IMR-90 (cell line): ENCODE data around the gene ADARB2. TPM values are rescaled to one million over a fixed set of nuclear protein-coding genes. Genes with fewer than 3 reads are reported as not detected.

Source experiments
- ATAC-seq: fragments of 200-7000 bp; cut with Tn5 transposase; 2 replicates; pipeline ENCODE4 v1.9.1; 2020; ENCODE audit warnings: low read depth, mild to moderate bottlenecking, moderate library complexity
- BruUV-seq: library from RNA; stranded (reverse); fragments of 400-500 nt; replicated peaks from 2 replicates; lab custom pipeline; 2021; lab: Mats Ljungman, UMichigan
- CTCF ChIA-PET: fragments of 300-600 bp; formaldehyde crosslinking; extraction: SDS; loops from one replicate; lab custom pipeline; 2021; ENCODE audit warnings: antibody characterized with exemption; lab: Yijun Ruan, JAX
- POLR2A ChIA-PET: fragments of 300-600 bp; sonication (Branson Sonifier 250); formaldehyde crosslinking; loops from one replicate; lab custom pipeline; 2022; ENCODE audit warnings: antibody characterized with exemption; ENCODE audit not compliant: unreplicated experiment; lab: Charles Lee
- DNase-seq: peaks from one replicate; pipeline ENCODE4 v3.0.0; 2013
- H2AFZ ChIP-seq: replicated peaks from 2 replicates; pipeline ENCODE3; 2013; ENCODE audit warnings: low read length, mild to moderate bottlenecking; ENCODE audit not compliant: poor library complexity
- H2AK5ac ChIP-seq: 2 replicates; pipeline ENCODE4 v1.6.1; 2013; ENCODE audit warnings: low read depth, low read length, inconsistent platforms
- H2AK9ac ChIP-seq: replicated peaks from 2 replicates; pipeline ENCODE3; 2013; ENCODE audit warnings: mild to moderate bottlenecking, low read depth, low read length, moderate library complexity; ENCODE audit not compliant: poor library complexity
- H2BK120ac ChIP-seq: 2 replicates; pipeline ENCODE4 v1.6.1; 2013; ENCODE audit warnings: low read depth, low read length, inconsistent platforms
- H2BK15ac ChIP-seq: 3 replicates; pipeline ENCODE4 v1.6.1; 2013; ENCODE audit warnings: low read depth, low read length, inconsistent platforms
- H2BK20ac ChIP-seq: 2 replicates; pipeline ENCODE4 v1.6.1; 2013; ENCODE audit warnings: low read depth, mild to moderate bottlenecking, inconsistent platforms, low read length, moderate library complexity
- H2BK5ac ChIP-seq: 2 replicates; pipeline ENCODE4 v1.6.1; 2013; ENCODE audit warnings: mild to moderate bottlenecking, low read depth, low read length, inconsistent platforms; ENCODE audit not compliant: poor library complexity, severe bottlenecking
- H3K14ac ChIP-seq: replicated peaks from 2 replicates; pipeline ENCODE4 v1.6.1; 2013; ENCODE audit warnings: low read depth, low read length, inconsistent platforms
- H3K18ac ChIP-seq: 2 replicates; pipeline ENCODE4 v1.6.1; 2013; ENCODE audit warnings: low read depth, low read length, control low read depth
- H3K23ac ChIP-seq: 2 replicates; pipeline ENCODE4 v1.6.1; 2013; ENCODE audit warnings: low read depth, low read length, inconsistent platforms
- H3K27ac ChIP-seq: 2 replicates; pipeline ENCODE4 v1.5.1; 2013; ENCODE audit warnings: mild to moderate bottlenecking, control low read depth, low read length; ENCODE audit not compliant: insufficient read depth
- H3K27me3 ChIP-seq: 2 replicates; pipeline ENCODE4 v1.6.1; 2013; ENCODE audit warnings: low read length; ENCODE audit not compliant: control insufficient read depth, insufficient read depth
- H3K36me3 ChIP-seq: 2 replicates; pipeline ENCODE4 v1.6.1; 2013; ENCODE audit warnings: low read length, mixed read lengths; ENCODE audit not compliant: control insufficient read depth, insufficient read depth
- H3K4ac ChIP-seq: 2 replicates; pipeline ENCODE4 v1.6.1; 2013; ENCODE audit warnings: low read depth, low read length, inconsistent platforms
- H3K4me1 ChIP-seq: 2 replicates; pipeline ENCODE4 v1.6.1; 2013; ENCODE audit warnings: low read length, mixed read lengths; ENCODE audit not compliant: control insufficient read depth, insufficient read depth
- H3K4me2 ChIP-seq: 2 replicates; pipeline ENCODE4 v1.6.1; 2013; ENCODE audit warnings: low read depth, mild to moderate bottlenecking, control low read depth, low read length, moderate library complexity
- H3K4me3 ChIP-seq: 2 replicates; pipeline ENCODE4 v1.5.1; 2013; ENCODE audit warnings: low read depth, mild to moderate bottlenecking, control low read depth, low read length, moderate library complexity; ENCODE audit not compliant: insufficient read depth
- H3K56ac ChIP-seq: 2 replicates; pipeline ENCODE4 v1.6.1; 2013; ENCODE audit warnings: low read length, inconsistent platforms; ENCODE audit not compliant: insufficient read depth; ENCODE audit errors: extremely low read depth
- H3K79me1 ChIP-seq, 2 experiments: 2 replicates each; pipeline ENCODE4 v1.6.1; 2013; ENCODE audit warnings: low read length in 2 of 2, inconsistent platforms in 1 of 2, low read depth in 1 of 2
- H3K9ac ChIP-seq: 2 replicates; pipeline ENCODE4 v1.6.1; 2013; ENCODE audit warnings: low read depth, low read length, control low read depth
- H3K9me1 ChIP-seq: 2 replicates; pipeline ENCODE4 v1.6.1; 2013; ENCODE audit warnings: low read length, inconsistent platforms; ENCODE audit not compliant: insufficient read depth
- H3K9me3 ChIP-seq: 2 replicates; pipeline ENCODE4 v1.6.1; 2013; ENCODE audit warnings: low read length; ENCODE audit not compliant: control insufficient read depth, insufficient read depth
- H4K20me1 ChIP-seq: 2 replicates; pipeline ENCODE4 v1.6.1; 2013; ENCODE audit warnings: low read length, inconsistent platforms; ENCODE audit not compliant: insufficient read depth
- H4K5ac ChIP-seq: 2 replicates; pipeline ENCODE4 v1.6.1; 2013; ENCODE audit warnings: mild to moderate bottlenecking, low read depth, low read length, control low read depth
- H4K8ac ChIP-seq, 2 experiments: 2 replicates each; pipeline ENCODE4 v1.6.1; 2013; ENCODE audit warnings: low read depth in 2 of 2, low read length in 2 of 2, control low read depth in 1 of 2, inconsistent platforms in 1 of 2
- H4K91ac ChIP-seq: 2 replicates; pipeline ENCODE4 v1.6.1; 2013; ENCODE audit warnings: low read depth, low read length, inconsistent platforms; ENCODE audit not compliant: insufficient read depth
- CEBPB ChIP-seq: IDR thresholded peaks from 2 replicates; pipeline ENCODE4 v1.6.1; 2012; ENCODE audit warnings: low read depth, low read length, improper control_type of control experiment
- FOS ChIP-seq: fragments of 150-350 bp; IDR thresholded peaks from 2 replicates; pipeline ENCODE4 v1.6.1; 2016; ENCODE audit warnings: low read depth, low read length
- MAFK ChIP-seq: IDR thresholded peaks from 2 replicates; pipeline ENCODE4 v1.6.1; 2012; ENCODE audit warnings: low read depth, low read length, improper control_type of control experiment
- MXI1 ChIP-seq: IDR thresholded peaks from 2 replicates; pipeline ENCODE4 v1.6.1; 2012; ENCODE audit warnings: low read depth, mild to moderate bottlenecking, low read length, moderate library complexity, borderline replicate concordance
- SMC3 ChIP-seq: fragments of 150-350 bp; IDR thresholded peaks from 2 replicates; pipeline ENCODE4 v1.6.1; 2016; ENCODE audit warnings: low read depth, mild to moderate bottlenecking, antibody characterized with exemption, low read length, moderate library complexity
- WGBS, 2 experiments: methylation state at CpG; one replicate each; pipeline versions ENCODE4 v1.1.5 to v1.1.7; 2013; ENCODE audit warnings: missing lambda C conversion rate in 2 of 2; ENCODE audit not compliant: insufficient read length in 1 of 2; ENCODE audit errors: extremely low coverage in 2 of 2; 5-methylcytosine and 5-hydroxymethylcytosine counted together
- dilution Hi-C: fragments of 300-500 bp; cut with HindIII; formaldehyde crosslinking; loops from one replicate; pipeline ENCODE4 v1.14.3; 2018; ENCODE audit warnings: low sequenced_read_pairs; ENCODE audit not compliant: unreplicated experiment
- in situ Hi-C: fragments of 300-500 bp; cut with MboI; formaldehyde crosslinking; loops from 3 replicates; pipeline ENCODE4 v1.14.3; 2019; ENCODE audit warnings: low sequenced_read_pairs, inconsistent platforms, mixed read lengths
- intact Hi-C: fragments of 100-400 bp; cut with micrococcal nuclease; formaldehyde crosslinking; loops from 2 replicates; pipeline ENCODE4 v1.10.0; 2022
- polyA plus RNA-seq, 3 experiments: library from polyadenylated mRNA; depleted of rRNA; stranded (reverse); fragments of >200 nt; gene quantifications; 2 replicates each; pipeline ENCODE4 v1.2.3, GENCODE V29; 2012; ENCODE audit warnings: low replicate concordance in 1 of 3
- total RNA-seq: library from RNA; depleted of rRNA; stranded (reverse); fragments of >200 nt; gene quantifications from 2 replicates; pipeline ENCODE4 v1.2.3, GENCODE V29; 2012

Gene ADARB2
- total and polyA plus RNA-seq, 2 of the 4 experiments (the other 2 are of a cell fraction): not detected

DNA sequence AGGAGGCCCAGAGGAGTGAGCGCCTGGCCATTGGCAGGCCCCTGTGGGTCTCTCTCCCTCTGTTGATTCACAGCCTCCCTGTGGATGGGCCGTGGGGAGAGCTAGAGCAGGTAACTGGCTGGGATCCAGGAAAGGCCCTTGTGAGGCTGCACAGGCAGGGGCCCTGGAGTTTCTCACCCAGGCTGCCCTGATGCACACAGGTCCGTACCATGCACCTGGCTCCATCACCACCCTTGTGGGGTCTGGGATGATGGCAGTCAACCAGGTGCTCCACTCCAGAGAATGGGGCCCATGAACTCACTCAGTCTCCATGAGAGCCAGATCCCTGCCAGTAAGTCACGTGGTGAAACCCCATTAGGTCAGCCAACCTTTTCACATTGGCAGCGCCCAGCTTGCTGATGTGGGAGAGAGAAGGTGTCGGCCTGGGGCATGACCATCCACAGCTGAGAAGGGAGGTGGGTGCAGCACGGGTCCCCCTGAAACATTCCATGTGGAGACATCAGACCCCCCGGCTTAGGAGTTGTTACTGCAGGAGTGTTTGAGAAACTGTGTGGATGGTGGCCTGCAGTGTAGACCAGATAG lies 320.8 kb downstream of the ADARB2 start:
- WGBS, 2 experiments: 50% methylated on average over 2 of the region's 8 CpGs; no CpG with 5 or more reads in 1 of the 2 experiments
- Histone ChIP-seq H3K9ac (no peak overlapping the region), H3K18ac (no peak overlapping the region), H4K20me1 (no peaks in the 10 kb centered on the region), H4K8ac (no peak overlapping the region), H3K9me1 (no peaks in the 10 kb centered on the region), H4K91ac (no peak overlapping the region), H3K14ac (no peak overlapping the region), H2AK9ac (no peak overlapping the region), H2BK5ac (no peak overlapping the region), H2BK20ac (no peak overlapping the region), H3K23ac (no peak overlapping the region), H3K27ac (no peak overlapping the region), H3K79me1 (no peaks in the 10 kb centered on the region), H3K27me3 (no peaks in the 10 kb centered on the region), H2AFZ (no peak overlapping the region), H3K4ac (no peak overlapping the region), H3K4me2 (no peak overlapping the region), H3K4me1 (no peaks in the 10 kb centered on the region), H3K36me3 (no peaks in the 10 kb centered on the region), H2BK120ac (no peak overlapping the region), H4K5ac (no peak overlapping the region), H3K4me3 (no peak overlapping the region), H3K9me3 (peaks cover 52% of the 10 kb centered on the region), H2BK15ac (no peak overlapping the region), H3K56ac (no peak overlapping the region), H2AK5ac (no peak overlapping the region)
- CTCF ChIA-PET: no interaction called here
- POLR2A ChIA-PET: no interaction called here
- dilution Hi-C loops: no loop called here
- DNase-seq: no peak
- TF ChIP-seq FOS: no peak
- no peak for TF ChIP-seq SMC3
- no peak for TF ChIP-seq MAFK
- no peak for TF ChIP-seq MXI1
- TF ChIP-seq CEBPB: no peak
- ATAC-seq: no peak
- no TSS peak for BruUV-seq
- in situ Hi-C loops: no loop called here
- intact Hi-C loops: no loop called here
